Uterus (tissue), 4 donors: ENCODE results near the gene SPINT1. TPM values are rescaled to one million over a fixed set of nuclear protein-coding genes. Genes with fewer than 3 reads are reported as not detected.

Experiments used
- DNase-seq, 2 donors: peaks; one replicate each; pipeline ENCODE4 v3.0.0-alpha.2; 2019 to 2020
- H3K27ac ChIP-seq, 2 donors: fragments of 200-600 bp; sonication (generic); 1 replicate in 1 of 2; 2 replicates in 1 of 2; pipeline ENCODE4 v1.5.1; 2016 to 2018
- H3K27me3 ChIP-seq, 2 donors: fragments of 200-600 bp; sonication (generic); one replicate each; pipeline ENCODE4 v1.5.1; 2018 to 2019; ENCODE audit warnings: control low read depth in 1 of 2
- H3K36me3 ChIP-seq, 2 donors: fragments of 200-600 bp; sonication (generic); one replicate each; pipeline ENCODE4 v1.5.1; 2019; ENCODE audit warnings: control low read depth in 1 of 2
- H3K4me1 ChIP-seq, 2 donors: fragments of 200-600 bp; sonication (generic); one replicate each; pipeline ENCODE4 v1.5.1; 2018 to 2019; ENCODE audit warnings: control low read depth in 1 of 2
- H3K4me3 ChIP-seq, 2 donors: fragments of 200-600 bp; sonication (generic); 1 replicate in 1 of 2; 2 replicates in 1 of 2; pipeline ENCODE4 v1.5.1; 2018 to 2019; ENCODE audit warnings: mild to moderate bottlenecking in 1 of 2
- H3K9me3 ChIP-seq, 2 donors: fragments of 200-600 bp; sonication (generic); one replicate each; pipeline ENCODE4 v1.5.1; 2019; ENCODE audit warnings: control low read depth in 1 of 2
- CTCF ChIP-seq, 4 experiments: fragments of 200-600 bp in 2 of 4; fragments of 450-650 bp in 2 of 4; sonication (generic) in 2 of 4; IDR thresholded peaks; one replicate each; pipeline ENCODE4 v1.5.1; 2016 to 2019; ENCODE audit warnings: antibody characterized with exemption in 4 of 4, mild to moderate bottlenecking in 2 of 4, moderate library complexity in 1 of 4
- POLR2A ChIP-seq, 2 donors: fragments of 450-650 bp; IDR thresholded peaks; one replicate each; pipeline ENCODE4 v1.6.1; 2016; ENCODE audit warnings: antibody characterized with exemption in 2 of 2, mild to moderate bottlenecking in 1 of 2, moderate library complexity in 1 of 2
- intact Hi-C: fragments of 100-400 bp; cut with DNase I; formaldehyde crosslinking; loops from one replicate; pipeline ENCODE4 v1.15.1; 2023; ENCODE audit warnings: low total_unique reads
- total RNA-seq, 4 donors: library from RNA; depleted of rRNA in 3 of 4; stranded (reverse); fragments of >200 nt in 3 of 4; gene quantifications; one replicate each; pipeline versions ENCODE4 v1.1.0 to v1.2.4, GENCODE V29; 2014 to 2023
- donor health status: DM: yes; HTN: yes; CAD: no.

The SPINT1 gene
- total RNA-seq, 4 donors from 2014 or later = 2.0 to 38.1 (median 2.3) TPM; not detected in 1

- Histone ChIP-seq H3K4me3 (no peak overlapping the region), H3K36me3 (no peaks in the 10 kb centered on the region), H3K27ac (no peak overlapping the region), H3K4me1 (no peaks in the 10 kb centered on the region), H3K9me3 (no peaks in the 10 kb centered on the region), H3K27me3 (no peaks in the 10 kb centered on the region)
- intact Hi-C loops = no loop called here
- TF ChIP-seq POLR2A (IDR thresholded peaks at IDR 0.05) = no peak
- TF ChIP-seq CTCF (IDR thresholded peaks at IDR 0.05) = no peak
- DNase-seq = no peak
These were observed 20.1 kb upstream of the SPINT1 start for GRCh38 chr15:40823572-40824343.

GRCh38 chr15:40825661-40826422, 18.0 kb upstream of the SPINT1 start:
- H3K9me3 ChIP-seq = no peaks in the 10 kb centered on the region
- H3K27me3 ChIP-seq = no peaks in the 10 kb centered on the region
- H3K4me1 ChIP-seq = no peaks in the 10 kb centered on the region
- H3K4me3 ChIP-seq = no peak overlapping the region
- intact Hi-C loops = no loop called here
- H3K36me3 ChIP-seq = no peaks in the 10 kb centered on the region
- no peak for DNase-seq
- no peak for TF ChIP-seq POLR2A (IDR thresholded peaks at IDR 0.05)
- no peak for TF ChIP-seq CTCF (IDR thresholded peaks at IDR 0.05)
- H3K27ac ChIP-seq = no peak overlapping the region

- Histone ChIP-seq H3K4me3 (no peak overlapping the region), H3K27ac (no peak overlapping the region), H3K4me1 (no peaks in the 10 kb centered on the region), H3K27me3 (no peaks in the 10 kb centered on the region), H3K9me3 (no peaks in the 10 kb centered on the region), H3K36me3 (no peaks in the 10 kb centered on the region)
- no peak for TF ChIP-seq POLR2A (IDR thresholded peaks at IDR 0.05)
- no peak for TF ChIP-seq CTCF (IDR thresholded peaks at IDR 0.05)
- no peak for DNase-seq
- intact Hi-C loops = no loop called here
These were observed 17.3 kb upstream of the SPINT1 start for GRCh38 chr15:40826423-40827075.

- H3K4me3 ChIP-seq = no peak within 1 kb of the TSS
- no peaks in the 10 kb centered on the region for H3K36me3 ChIP-seq
- H3K9me3 ChIP-seq = no peaks in the 10 kb centered on the region
- no peak within 1 kb of the TSS for H3K27ac ChIP-seq
- TF ChIP-seq POLR2A (IDR thresholded peaks at IDR 0.05) (no peak), CTCF (IDR thresholded peaks at IDR 0.05) (no peak)
- intact Hi-C loops = no loop called here
- H3K27me3 ChIP-seq = no peaks in the 10 kb centered on the region
- no peak for DNase-seq
- H3K4me1 ChIP-seq = no peaks in the 10 kb centered on the region
These were observed 15.3 kb upstream of the SPINT1 start, which contains the start of gene PPP1R14D for GRCh38 chr15:40828447-40829036. Gene PPP1R14D (minus strand): TSS chr15:40828708. CDS start chr15:40828641, 67 bp downstream.
